Tibial nerve (tissue), 3 donors: ENCODE results near the gene ANAPC4.

Source experiments
- CTCF ChIP-seq, 5 experiments: fragments of 200-600 bp in 3 of 5; fragments of 450-650 bp in 2 of 5; sonication (generic) in 3 of 5; IDR thresholded peaks; one replicate each; pipeline ENCODE4 v1.5.1; 2016 to 2019; ENCODE audit warnings: antibody characterized with exemption in 5 of 5, mild to moderate bottlenecking in 3 of 5, moderate library complexity in 2 of 5
- POLR2A ChIP-seq, 2 donors: fragments of 450-650 bp; IDR thresholded peaks; one replicate each; pipeline ENCODE4 v1.6.1; 2017; ENCODE audit warnings: antibody characterized with exemption in 2 of 2, mild to moderate bottlenecking in 2 of 2, moderate library complexity in 2 of 2

- TF ChIP-seq CTCF (IDR thresholded peaks at IDR 0.05) (no peak), POLR2A (IDR thresholded peaks at IDR 0.05) (no peak)
Measured at GRCh38 chr4:25347473-25347872, 29.6 kb upstream of the ANAPC4 start.
